A204.1 (cell line): ENCODE data around the gene HELZ2.

Experiments
- FAIRE-seq: peaks from 2 replicates; lab custom pipeline; 2012; peaks lifted over from hg19 to GRCh38; lab: Jason Lieb, UNC

HELZ2 gene

DNA sequence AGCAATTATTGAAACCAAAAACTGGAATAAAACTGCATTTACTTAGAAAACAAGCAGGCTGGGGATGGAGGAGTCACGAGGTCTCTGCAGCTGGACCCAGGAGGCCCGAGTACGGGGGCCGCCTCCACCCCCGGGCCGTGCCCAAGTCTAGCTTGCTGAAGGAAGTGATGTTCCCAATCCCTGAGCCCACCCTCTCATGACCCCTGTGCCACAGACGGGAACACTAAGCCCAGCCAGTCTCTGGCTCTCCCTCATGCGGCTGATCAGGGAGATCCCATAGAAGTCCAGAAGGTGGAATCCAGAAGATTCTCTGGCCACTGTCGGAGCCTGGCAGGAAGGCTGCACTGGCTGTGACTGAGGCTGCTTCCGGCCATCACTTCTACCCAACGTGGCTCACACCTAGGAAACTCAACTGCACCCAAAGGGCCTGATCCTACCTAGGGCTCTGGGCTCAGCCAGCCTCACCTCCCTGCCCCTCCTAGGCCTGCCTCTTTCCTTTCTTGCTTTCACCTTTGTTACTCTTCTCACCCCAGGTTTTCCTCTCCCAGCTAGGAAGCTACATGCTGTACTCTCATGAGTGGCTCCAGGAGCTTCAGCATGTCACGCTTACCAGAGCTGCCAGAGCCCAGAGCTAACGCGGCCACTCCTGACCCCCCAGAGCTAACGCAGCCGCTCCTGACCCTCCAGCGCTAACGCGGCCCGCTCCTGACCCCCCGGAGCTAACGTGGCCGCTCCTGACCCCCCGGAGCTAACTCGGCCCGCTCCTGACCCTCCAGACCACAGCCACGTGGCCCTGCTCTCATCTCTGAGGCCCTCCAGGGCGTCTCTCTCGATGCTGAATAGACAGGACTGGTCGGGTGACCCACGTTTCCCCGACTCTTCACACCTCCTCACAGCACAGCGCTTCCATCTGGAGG, 24.7 kb upstream of the HELZ2 start:
- no peak for FAIRE-seq

DNA sequence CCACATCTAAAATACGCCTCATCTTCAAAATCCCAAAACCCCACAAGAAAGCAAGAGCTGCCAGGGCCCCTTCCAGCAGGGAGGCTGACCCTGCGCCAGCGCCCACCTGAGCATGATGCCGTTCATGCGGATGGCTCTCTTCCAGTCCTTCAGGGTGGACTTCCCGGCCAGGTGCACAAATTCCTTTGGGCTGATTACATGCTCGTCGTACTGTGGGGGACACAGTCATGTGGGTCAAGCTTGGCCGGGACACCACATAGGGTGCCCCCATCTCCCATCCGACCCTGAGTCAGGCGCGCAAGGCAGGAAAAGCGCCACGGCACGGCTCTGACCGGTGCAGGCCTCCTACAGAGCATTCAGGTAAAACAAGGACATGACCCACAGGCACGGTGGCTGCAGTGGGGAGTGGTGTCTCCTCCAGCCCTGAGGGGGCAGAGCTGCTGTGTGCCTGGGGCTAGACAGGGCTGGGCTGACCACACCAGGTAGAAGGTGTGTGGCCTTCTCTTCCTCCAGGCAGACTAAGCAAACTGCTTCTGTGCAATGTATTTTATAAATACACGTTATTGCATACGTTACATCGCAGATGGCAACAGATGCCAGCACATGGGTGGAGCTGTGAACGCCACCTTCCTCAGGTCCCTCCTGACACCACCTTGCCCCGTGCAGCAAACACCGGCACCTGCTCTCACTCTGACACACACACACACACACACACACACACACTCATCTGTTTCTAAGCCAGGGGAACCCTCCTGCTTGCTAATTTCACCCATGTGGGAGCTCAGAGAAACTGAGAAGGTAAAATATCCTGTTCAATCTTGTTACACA, 23.8 kb upstream of the HELZ2 start:
- FAIRE-seq = no peak

DNA sequence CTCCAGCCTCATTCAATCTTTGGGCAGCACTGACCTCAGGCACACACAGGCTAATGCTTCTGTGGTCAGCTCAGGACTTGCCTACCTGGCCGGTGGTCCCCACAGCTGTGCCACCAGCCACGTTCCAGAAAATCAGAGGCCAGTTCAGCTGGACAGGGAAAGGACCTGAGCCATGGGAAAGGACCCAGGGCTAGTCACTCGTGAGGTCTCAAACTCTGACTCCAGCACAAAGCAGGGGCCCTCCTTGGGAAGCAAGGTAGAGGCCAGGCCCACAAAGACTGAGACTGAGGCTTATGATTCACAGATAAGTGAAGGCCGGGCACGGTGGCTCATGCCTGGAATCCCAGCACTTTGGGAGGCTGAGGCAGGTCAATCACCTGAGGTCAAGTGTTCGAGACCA, 22.4 kb upstream of the HELZ2 start:
- FAIRE-seq = no peak

DNA sequence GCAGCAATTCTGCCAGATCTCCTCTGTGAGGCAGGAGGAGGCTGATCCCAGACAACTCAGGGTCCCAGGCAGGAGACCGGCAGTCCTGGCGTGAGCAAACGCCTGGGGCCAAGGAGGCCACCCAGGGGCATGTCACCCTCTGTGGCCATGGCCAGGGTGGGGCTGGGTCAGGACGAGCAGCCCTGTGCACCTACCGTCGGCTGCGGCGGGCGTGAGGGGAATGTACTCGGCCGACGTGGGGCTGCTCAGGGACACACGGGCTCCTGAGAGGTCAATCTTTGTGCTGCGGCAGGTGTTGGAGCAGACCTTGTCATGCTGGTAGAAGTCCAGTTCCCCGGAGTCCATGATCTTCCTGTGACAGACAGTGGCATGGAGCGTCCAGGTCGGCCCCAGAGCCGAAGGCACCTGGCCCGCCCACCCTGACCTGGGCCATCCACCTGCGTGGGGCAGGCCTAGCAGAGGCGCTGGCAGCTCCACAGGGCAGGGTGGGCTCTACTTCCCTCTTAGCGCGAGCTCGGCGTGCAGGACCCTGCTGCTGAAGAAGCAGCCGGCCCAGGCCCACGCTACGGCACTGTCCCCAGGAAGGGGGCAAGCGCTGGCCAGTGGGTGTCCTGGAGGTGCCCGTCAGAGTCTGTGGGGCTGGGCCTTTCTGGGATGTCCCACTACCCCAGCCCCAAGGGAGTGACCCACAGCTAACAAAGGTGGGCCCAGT, 21.5 kb upstream of the HELZ2 start:
- no peak for FAIRE-seq

DNA sequence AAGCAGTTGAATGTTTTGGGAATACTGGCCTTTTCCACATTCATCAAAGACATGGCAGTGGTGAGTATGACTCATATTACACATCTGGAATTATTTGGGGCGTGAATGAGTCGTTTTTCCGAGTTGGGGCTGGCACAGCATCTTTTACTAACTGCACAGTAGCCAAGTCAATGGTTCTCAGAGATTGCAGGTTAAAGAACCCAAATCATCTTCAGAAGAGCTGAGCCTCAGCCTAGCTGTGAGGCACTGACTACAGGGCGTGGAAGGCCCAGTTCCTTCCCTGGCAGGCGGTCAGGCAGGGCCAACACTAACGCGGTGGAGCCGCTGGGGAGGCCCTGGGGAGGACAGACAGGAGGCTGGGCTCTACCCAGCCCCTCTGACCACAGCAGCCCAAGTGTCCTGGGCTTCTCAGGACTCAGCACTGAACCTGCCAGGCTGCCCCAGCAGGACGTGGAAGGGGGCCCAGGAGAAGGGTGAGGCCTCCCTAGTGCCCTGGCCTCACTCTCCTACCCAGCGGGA, 20.1 kb upstream of the HELZ2 start:
- no peak for FAIRE-seq

DNA sequence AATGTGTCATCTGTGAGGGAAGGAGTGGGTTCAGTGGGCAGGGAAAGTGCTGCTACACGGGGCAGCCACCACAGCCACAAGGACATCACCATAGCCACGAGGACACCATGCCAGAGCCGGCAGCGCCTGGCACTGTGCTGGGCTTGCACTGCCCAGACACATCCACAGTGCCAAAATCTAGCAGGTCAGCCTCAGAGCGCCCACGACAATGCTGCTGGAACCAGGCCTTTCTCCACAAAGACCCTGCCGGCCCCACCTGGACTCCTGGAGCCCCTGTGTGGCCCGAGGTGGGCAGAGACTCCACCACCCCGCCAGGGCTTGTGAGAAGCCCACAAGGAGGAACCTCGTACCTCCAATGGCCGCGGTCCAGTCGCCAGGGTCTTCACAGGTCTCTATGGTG, 18.6 kb upstream of the HELZ2 start:
- FAIRE-seq = no peak

DNA sequence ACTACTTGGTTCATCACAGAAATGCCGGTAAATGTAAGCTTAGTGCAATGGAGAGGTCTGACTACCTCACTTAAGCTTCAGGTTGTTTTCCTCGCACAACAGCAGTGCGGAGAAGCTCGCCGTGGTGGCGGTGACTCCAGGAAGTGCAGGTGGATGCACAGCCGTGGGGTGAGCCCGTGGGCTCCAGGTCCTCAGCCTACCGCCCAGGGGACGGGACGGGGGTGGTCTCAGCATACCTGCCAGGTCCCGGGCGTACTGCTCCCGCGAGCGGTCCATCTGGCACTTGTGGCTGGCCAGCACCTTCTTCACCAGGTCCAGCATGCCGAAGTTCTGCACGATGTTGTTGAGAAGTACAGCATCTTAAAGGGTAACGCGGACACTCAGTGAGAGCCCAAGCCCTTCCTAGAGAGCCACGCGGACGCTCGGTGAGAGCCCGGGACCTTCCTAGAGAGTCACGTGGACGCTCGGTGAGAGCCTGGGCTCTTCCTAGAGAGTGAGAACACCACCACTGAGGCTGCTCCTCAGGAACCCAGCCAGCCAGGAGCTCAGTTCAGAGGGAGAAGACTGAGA, 17.8 kb upstream of the HELZ2 start:
- FAIRE-seq = no peak

DNA sequence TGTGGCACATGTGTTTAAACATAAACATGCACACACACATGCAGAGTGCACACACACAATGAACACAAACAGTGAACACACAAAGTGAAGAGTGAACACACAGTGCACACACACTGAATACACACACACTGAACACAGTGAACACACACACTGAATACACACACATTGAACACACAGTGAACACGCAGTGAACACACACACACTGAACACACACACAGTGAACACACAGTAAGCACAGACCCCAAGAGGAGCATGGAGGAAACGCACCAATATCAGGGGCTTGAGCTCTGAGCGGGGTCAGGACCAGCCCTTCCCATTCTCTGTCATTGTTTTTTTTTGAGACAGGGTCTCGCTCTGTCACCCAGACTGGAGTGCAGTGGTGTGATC, 17.1 kb upstream of the HELZ2 start:
- FAIRE-seq = no peak

DNA sequence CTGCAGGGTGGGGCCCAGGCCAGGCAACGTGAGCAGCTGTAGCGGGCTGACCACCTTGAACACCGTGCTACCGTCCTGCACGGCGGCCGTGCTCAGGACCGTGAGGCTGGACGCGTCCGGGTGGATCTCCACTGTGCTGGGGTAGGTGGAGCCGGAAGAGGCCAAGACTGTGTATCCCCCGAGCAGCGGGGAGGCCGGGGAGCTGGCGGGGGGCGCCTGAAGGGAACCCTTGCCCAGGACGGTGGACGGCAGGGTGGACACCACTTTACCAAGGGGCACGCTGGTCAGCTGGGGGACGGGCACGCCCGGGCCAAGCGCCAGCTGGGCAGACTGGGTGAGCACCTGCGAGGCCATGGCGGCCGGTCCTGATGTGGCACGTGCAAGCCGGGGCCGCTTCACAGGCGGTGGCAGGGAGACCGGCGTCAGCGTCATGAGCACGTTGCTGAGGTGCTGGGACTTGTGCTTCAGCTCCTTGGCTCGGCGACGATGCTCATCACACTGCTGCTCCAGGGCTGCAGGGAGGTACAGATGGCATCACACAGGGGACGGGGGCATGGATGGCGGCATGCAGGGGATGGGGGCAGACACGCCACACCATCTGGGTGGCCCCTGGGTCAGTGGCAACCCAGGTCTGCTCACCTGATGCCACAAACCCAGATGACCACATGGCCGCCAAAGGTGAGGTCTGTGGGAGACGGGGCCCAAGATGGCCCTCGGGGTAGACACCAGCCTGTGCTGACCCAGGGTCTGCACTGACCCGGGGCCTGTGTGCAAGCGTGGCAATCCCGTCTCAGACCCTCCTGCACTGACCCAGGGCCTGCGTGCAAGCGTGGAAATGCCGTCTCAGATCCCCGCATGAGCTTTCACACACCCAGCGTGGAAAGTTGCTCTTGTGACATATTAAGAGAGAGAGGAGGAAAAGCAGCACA, 16.4 kb upstream of the HELZ2 start:
- FAIRE-seq = no peak

DNA sequence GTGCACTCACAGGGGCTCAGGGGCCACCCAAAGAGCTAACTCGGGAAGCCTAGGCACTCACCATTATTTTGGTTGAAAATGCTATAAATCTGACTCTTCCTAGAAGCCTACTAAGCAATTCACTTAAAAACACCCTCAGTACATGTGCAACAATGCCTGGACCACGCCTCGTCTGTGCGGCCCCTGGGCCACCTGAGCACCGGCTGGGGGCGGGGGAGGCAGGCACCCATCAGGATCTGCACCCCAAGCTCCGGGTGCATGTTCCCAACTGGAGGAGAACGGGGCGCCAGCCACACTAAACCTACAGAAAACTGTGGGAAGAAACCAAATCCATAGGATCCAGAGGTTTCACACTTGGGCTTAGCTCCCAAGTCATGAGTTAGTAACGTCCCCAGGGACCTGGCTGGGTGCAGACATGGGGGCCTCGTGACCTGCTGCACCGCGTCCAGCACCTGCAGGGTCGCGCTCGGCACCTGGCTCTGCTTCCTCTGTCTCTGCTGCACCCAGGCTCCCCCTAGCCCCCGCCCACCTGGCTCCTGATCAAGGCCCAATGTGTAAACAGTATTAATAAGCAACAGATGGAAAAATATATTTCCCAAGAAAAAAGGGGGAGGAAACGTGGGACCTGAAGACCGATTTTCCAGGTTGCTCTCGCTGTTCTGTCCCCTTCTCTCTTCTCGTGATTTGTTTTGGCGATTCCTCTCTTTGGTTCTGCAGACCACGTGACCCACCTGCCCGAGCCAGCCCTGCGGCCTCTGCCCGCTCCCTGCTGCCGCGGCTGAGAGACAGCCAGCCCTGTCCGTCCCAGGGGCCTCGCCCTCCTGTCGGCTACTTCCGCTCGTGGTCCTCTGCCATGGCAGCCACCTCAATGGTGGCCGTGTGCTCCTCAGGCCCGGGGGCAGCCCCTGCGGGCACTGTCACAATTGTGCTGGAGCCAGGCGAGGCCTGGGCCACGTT, 15.5 kb upstream of the HELZ2 start:
- no peak for FAIRE-seq

DNA sequence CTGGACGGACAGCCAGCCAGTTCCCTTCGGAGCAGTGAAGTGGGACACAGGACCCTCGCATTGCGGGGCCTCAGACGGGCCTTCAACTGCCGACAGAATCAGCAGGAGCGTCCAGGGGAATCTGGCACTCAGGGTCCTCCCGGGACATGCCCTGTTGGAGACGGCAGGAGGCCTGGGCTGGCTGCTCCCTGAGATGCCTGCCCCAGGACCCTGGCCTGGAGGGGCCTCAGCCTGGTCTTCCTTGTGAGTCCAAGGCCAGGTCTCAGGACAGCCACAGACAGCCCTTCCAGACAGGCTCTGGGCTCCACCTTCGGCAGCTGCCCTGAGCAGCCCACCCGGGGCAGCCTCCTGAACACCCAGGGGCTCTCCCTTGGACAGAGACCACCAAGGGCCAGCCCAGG, 14.6 kb upstream of the HELZ2 start:
- FAIRE-seq = no peak

DNA sequence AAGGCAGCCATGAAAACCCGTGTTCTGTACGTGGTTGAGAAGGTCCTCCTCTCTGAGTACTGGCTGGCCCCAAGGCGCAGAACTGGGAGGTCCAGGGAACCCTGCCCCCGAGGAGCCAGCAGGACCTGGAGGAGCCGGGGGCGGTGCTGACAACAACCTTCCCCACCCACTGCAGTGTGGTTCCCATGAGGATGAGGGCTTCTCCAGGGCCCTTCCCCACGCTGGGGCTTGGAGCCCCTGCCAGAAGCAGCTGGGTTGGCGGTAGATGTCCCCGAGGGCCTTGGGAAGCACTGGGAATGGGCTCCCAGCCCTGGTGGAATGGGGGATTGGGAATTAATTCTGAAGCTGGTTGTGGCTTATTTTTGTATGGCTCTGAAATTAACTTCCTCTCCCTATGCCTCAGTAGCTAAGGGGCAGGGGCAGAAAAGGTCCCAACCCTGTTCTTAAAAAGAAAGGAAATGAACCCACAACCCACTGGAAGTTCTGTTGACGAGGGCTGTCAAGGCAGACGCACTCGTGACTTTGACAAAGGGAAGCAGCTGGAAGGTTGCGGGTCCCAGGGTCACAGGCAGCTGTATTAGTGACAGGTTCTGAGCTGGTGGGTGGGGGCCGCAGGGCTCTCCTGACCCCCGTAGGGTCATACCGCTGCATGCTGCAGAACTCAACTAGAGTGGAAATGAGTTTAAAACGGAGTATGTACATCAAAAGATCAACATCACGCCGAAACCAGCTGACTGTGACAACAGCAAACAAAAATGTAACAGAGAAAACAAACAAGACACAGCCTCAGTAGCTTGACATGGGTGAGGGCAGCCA, 13.9 kb upstream of the HELZ2 start:
- no peak for FAIRE-seq

DNA sequence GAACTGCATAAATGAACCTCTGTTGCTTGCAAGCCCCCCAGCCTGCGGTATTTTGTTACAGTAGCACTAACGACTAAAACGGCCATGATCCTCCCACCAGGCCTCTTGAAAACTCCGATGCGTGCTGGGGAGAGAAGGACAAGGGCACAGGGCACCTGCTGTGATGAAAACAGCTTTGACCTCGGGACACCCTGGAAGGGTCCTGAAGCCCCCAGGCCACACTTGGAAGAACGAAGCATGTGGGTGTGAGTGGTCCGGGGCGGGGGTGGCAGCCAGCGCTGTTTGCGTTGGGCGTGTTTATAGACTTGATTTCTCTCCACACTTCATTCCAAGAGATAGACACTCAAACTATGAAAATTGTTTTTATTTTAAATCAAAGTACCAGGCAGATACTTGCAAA, 13.2 kb upstream of the HELZ2 start:
- FAIRE-seq = no peak

DNA sequence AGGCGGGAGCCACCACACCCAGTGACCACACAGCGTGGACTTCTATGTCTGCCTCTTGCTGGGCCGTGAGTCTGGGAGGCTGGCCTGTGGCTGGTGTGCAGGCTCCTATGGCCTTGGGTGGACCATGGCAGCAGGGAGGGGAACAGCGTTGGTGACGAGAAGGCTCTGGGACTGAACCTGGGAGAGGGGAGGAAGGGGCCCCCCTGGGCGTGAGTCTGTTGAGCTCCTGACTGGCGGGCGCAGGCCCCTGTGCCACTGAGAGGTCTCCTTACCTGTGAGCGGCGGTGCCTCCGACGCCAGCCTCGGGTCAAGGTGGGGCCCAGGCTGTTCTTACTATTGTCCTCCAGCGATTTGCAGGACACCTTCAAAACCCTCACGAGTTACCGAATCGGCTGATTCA, 12.8 kb upstream of the HELZ2 start:
- no peak for FAIRE-seq

DNA sequence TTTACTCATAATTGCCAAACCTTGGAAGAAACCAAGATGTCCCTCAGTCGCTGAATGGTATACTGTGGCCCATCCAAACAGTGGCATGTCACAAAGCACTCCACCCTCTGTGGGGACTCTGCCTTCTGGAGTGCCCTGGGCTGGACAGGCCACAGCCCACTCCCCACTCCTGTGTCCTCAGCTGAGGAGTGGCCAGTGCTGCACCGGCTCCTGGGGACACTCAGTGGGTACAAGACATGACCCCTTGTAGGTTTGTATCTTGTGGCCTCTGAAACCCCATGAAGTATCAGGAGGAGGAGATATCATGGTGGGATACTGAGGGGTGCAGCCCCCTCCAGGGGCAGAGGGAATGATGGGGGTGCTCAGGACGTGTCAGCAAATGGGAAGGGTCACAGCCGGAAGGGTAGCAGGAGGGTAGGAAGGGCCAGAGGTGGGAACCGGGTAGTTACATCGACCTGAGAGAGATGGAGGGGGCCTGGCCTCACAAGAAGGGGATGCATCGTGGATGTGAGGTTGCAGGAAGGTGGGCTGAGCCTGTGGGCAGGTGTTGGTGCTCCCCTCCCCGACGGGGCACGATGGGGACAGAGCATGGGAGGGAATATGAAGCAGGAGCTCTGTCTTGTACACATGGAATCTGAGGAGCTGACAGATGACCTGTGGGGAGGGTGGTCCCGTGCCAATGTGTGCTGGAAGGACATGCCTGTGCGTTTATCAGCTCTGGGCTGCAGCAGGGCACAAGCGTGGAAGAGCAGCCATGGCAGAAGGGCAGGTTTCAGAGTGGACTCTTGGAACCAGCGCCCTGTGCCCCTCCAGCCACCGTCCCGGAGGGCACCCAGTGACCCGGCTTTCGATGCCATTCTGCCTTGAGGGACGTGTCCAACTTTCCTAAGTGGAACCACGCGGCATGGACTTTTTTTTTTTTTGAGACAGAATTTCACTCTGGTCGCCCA, 11.9 kb upstream of the HELZ2 start:
- FAIRE-seq = no peak

DNA sequence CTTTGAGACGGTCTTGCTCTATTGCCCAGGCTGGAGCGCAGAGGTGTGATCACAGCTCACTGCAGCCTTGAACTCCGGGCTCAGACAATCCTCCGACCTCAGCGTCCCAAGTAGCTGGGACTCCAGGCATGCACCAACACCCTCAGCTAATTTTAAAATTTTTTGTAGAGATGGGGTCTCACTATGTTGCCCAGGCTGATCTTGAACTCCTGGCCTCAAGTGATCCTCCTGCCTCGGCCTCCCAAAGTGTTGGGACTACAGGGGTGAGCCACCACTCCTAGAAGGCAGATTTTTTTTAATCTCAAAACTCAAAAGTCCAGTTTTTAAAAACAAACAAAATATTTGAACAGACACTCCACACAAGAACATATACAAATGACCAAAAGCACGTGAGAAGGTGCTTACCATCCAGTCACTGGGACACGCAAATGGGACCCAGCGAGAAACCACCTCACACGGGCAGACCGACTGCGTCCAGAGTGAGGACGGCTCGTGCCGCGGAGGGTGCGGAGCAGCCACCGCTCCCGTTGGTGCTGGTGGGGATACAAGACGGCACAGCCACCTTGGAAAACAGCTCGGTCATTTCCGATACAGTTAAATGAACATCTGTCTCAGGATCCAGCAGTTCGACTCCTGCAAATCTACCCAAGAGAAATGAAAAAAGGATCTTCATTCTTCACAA, 8.5 kb upstream of the HELZ2 start:
- FAIRE-seq = no peak

DNA sequence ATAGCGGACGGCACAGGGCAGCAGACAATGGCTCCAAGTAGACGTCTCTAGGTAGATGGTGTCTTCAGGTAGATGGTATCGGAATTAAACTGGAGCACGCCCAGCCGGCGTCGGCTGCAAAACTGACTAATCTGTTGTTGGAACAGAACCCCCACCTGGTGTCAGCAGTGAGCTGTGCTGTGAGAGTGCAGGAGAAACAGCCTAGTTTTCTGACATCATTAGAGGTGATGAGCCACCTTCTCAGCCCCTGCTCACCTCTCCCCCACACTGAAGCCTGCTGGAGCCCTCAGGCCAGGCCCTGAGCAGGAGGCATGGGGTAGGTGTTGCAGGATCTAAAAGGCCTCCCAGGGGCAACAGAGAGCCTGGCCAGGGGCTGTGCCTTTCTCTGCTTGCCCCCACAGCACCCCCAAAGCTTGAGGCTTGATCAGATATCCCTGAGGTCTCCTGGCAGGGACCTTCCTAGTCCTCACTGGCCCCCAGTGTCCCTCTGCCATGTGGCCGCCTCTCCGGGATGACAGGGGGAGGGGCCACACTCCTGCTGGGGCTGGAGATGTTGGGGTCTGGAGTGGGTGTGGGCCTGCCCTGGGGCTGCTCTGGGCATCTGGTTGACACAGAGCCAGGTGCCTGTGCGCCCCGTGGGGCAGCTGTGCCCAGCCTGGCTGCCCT, 6.9 kb upstream of the HELZ2 start:
- FAIRE-seq = no peak
